ENCODE measurements around the gene MMD. TPM values are rescaled to one million over a fixed set of nuclear protein-coding genes. Genes with fewer than 3 reads are reported as not detected.
A peak's percentile ranks its signal among the peaks of the same experiment; 100 is the strongest.
"Not testable (repeated sequence)": the region's sequence is repeated elsewhere in the genome, so short reads cannot be mapped to it uniquely, and the experiment has no call there.

The MMD gene
- total RNA-seq, 2 experiments from 2014 or later, result 40.6 to 44.8 TPM

DNA sequence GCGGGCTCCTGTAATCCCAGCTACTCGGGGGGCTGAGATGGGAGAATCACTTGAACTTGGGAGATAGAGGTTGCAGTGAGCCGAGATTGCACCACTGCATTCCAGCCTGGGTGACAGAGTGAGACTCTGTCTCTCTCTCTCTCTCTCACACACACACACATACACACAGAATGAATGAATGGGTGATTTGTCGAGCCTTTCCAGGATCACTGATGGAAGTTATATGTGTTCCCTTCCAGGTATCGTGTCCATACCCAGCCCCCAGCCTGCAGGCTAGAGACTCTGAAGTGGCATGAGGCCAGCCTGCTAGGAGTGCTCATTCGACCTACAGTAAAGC lies 1.2 kb upstream of the MMD start:
- POLR2A ChIA-PET, result interaction anchor here (2.5 kb wide), 1 partner anchor 10 kb away, joined by 8 read pairs; no protein-coding TSS in a partner anchor
- Mint-ChIP-seq H3K36me3 (peaks cover 20% of the 10 kb centered on the region), H3K27me3 (peaks cover 29% of the 10 kb centered on the region), H3K4me1 (peaks cover 26% of the 10 kb centered on the region)
- H3K9me3 Mint-ChIP-seq; DNase-seq; ATAC-seq (ENCODE audit: low read depth); H3K4me3 Mint-ChIP-seq; H3K27ac Mint-ChIP-seq: not testable (repeated sequence)

DNA sequence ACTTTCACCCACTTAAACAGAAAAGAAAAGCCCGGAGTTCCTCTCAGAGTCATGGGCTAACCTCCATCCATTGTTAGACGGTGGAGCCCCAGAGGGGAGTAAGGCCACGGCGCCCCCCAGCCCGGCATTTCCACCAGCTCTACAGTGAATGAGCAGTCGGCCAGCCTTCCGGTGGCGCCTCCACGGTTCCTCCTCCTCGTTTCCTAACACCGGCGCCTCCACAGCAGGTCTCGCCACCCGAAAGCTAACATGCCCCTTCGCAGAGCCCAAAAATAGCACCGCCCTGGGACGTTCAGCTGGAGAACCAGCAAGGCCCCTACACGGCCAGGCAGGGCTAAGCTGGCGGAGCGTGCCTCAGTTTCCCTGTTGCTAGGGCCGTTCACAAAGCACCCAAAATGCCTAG lies 858 bp downstream of the MMD start:
- H3K4me3 Mint-ChIP-seq, result peak overlapping the region; percentile 85
- H3K27me3 Mint-ChIP-seq, result peaks cover 28% of the 10 kb centered on the region
- DNase-seq, result peak; percentile 65
- ATAC-seq (ENCODE audit: low read depth), result peak; percentile 13
- POLR2A ChIA-PET, result interaction anchor here (0.9 to 2.7 kb wide), 5 partner anchors 12 to 453 kb away, joined by 4 to 8 read pairs (median 4); no protein-coding TSS in a partner anchor
- H3K27ac Mint-ChIP-seq, result peak overlapping the region; percentile 97
- peaks cover 41% of the 10 kb centered on the region for H3K4me1 Mint-ChIP-seq
- H3K36me3 Mint-ChIP-seq, result peaks cover 37% of the 10 kb centered on the region
- no peaks in the 10 kb centered on the region for H3K9me3 Mint-ChIP-seq

DNA sequence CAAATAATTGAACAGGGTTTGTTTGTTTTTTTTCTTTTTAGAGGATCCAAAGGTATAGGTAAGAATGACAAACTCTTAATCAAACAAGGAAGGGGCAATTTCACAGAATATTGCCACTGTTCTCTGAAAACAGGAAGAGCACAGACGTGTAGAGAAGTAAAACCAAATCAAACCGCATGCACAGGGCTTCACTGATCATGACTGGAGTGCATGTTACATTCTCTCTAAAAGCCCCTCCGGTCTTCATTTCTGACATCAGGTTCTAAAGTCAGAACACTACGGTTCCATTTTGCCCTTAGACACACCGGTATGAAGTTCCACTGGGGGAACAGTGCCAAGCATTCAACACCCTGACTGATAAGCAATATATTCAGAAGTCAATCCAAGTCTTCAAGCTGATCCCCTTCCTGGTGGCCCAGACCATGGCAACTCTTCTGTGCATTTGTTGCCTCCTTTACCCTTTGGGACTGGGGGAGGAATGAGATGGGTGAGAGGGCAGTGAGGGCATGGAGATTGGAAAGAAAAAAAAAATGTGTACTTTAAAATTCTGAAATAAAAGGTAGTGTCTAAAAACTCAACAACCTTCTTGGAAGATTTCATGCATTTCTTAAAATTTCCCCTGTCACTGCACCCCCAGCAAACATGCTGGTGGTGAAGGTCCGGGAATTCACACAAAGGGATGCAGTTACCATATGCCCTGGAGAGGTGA lies 1.4 kb downstream of the MMD start:
- peak; percentile 51 for ATAC-seq (ENCODE audit: low read depth)
- POLR2A ChIA-PET, result interaction anchor here (0.7 to 2.7 kb wide), 7 partner anchors 12 to 452 kb away, joined by 3 to 8 read pairs (median 4); no protein-coding TSS in a partner anchor
- Mint-ChIP-seq H3K4me1 (peaks cover 43% of the 10 kb centered on the region), H3K9me3 (no peaks in the 10 kb centered on the region), H3K27me3 (peaks cover 24% of the 10 kb centered on the region), H3K27ac (peak overlapping the region; percentile 97), H3K36me3 (peaks cover 39% of the 10 kb centered on the region), H3K4me3 (peak overlapping the region; percentile 85)
- DNase-seq, result peak; percentile 39

DNA sequence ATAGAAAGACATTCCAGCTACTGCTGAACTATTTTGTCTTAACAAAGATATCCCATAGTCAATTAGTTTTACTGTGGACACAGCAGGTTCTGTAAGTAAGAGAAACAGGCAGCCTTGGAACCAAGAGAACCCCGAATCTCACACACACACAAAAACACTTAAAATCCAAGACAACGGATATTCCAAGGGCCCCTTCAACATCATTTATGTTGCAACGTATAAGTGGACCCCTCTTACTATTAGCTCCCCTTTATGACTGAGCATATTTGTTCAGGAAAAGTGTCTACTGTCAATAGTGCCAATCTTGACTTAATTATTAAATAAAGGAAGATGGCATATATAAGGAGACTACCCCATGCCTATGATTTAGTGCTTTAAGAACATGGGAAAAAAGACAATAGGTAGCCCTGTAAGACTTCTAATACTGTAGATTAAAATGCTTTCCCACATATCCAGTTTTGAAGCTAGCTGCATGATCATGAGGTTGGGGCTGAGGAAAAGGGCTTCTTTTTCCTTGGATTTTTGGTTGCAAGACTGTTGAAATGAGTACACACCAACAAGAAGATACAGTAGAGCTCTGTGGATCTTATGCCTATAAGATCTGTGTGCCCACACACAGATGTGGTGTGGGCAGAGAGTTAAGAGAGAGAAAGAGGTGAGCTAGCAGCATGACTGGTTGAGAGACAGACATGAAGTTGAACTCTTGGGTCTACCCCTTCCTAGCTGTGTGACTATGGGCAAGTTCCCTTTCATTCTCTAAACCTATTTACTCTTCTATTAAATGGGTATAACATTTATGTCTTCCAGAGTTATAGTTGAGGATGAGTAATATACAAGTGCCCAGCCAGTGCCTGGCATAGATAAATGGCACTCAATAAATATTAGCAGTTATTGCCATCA lies 3.0 kb downstream of the MMD start:
- ATAC-seq (ENCODE audit: low read depth) (no peak), DNase-seq (no peak)
- H3K27ac Mint-ChIP-seq, result peak overlapping the region; percentile 97
- H3K4me3 Mint-ChIP-seq, result peak overlapping the region; percentile 85
- POLR2A ChIA-PET, result interaction anchor here (1.2 kb wide), 1 partner anchor 451 kb away, joined by 3 read pairs; no protein-coding TSS in a partner anchor
- peaks cover 46% of the 10 kb centered on the region for H3K36me3 Mint-ChIP-seq
- peaks cover 8% of the 10 kb centered on the region for H3K27me3 Mint-ChIP-seq
- H3K4me1 Mint-ChIP-seq, result peaks cover 54% of the 10 kb centered on the region
- no peaks in the 10 kb centered on the region for H3K9me3 Mint-ChIP-seq

DNA sequence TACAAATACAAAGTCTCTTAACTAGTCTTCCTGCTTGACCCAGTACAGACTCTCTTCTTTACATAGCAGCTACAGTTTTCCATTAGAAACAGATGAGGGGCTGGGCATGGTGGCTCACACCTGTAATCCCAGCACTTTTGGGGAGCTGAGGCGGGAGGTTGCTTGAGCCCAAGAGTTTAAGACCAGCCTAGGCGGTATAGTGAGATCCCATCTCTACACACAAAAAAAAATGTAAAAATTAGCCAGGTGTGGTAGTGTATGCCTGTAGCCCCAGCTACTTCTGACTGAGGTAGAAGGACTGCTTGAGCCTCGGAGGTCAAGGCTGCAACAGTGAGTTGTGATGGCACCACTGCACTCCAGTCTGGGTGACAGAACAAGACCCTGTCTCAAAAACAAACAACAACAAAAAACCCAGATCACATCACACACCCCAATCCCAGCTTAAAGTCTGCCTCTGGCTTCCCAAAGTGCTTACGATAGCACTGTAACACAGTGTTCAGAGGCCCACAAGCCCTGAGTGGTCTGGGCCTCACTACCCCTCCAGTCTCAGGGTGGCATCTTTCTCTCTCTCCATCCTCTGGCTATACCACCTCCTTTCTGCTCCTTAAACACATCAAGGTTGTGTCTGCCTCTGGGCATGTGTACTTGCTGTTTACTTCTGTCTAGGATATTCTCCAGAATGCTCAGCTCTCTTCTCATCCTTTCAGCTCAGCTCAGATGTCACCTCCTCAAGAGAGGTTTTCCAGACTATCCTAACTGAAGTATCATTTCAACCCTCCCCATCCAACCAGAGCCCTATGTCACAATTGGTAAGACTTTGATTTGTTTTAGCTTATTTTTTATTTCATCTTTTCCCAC lies 4.0 kb downstream of the MMD start:
- peak overlapping the region; percentile 59 for H3K4me3 Mint-ChIP-seq
- POLR2A ChIA-PET, result interaction anchor here (1.3 kb wide), 1 partner anchor 70 kb away, joined by 3 read pairs; no protein-coding TSS in a partner anchor
- peaks cover 56% of the 10 kb centered on the region for H3K4me1 Mint-ChIP-seq
- no peak for ATAC-seq (ENCODE audit: low read depth)
- H3K27ac Mint-ChIP-seq, result peak overlapping the region; percentile 70
- no peak for DNase-seq
- H3K36me3 Mint-ChIP-seq, result peaks cover 53% of the 10 kb centered on the region
- no peaks in the 10 kb centered on the region for H3K9me3 Mint-ChIP-seq
- H3K27me3 Mint-ChIP-seq, result peaks cover 3% of the 10 kb centered on the region

DNA sequence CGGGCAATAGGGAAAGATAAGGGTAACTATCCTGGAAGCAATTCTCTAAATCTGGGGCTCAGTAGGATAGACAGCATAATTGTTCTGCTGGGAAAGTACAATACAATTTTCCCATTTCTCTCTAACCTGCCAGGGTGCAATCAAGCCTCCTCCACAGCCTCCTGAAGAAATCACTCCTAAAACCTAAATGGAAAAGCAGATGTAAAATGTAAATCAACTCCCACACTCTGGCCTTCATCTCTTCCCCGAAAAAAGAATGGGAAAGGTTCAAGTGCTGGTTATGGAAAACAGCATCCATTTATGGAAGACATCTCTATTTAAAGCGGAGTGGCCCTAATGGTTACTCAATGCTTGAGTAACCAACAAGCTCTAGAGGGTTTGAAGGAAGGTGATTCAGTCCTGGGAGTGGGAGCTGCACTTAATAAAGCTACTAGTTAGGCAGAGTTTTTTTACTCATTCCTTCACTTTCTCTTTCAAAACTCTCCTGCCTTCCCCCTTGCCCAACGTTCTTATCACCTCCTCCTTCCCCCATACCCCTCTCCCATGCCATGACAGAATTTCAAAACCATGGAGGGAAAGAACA lies 5.1 kb downstream of the MMD start:
- Mint-ChIP-seq H3K9me3 (no peaks in the 10 kb centered on the region), H3K36me3 (peaks cover 62% of the 10 kb centered on the region), H3K4me1 (peaks cover 53% of the 10 kb centered on the region), H3K27me3 (no peaks in the 10 kb centered on the region), H3K4me3 (peak overlapping the region; percentile 59), H3K27ac (peak overlapping the region; percentile 70)
- no peak for DNase-seq
- POLR2A ChIA-PET, result interaction anchor here (1.3 kb wide), 1 partner anchor 69 kb away, joined by 3 read pairs; no protein-coding TSS in a partner anchor
- ATAC-seq (ENCODE audit: low read depth), result no peak

DNA sequence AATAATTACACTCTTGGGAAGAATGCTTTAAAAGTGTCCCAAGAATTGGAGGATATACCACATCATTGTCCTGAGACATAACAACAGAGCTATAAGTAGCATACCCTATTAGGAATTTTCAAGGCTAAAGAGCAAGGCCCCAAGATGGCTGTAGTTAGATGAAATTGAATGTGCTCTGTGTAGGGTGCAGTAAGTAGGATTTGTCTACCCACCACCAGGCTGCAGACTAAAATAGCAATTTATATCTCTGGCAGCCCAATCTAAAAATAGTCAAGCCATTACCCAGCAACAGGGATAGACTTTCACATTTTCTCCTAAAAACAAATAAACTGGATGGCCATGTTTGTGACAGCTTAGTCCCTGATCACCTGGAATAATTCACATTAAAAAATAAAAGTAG lies 5.6 kb downstream of the MMD start:
- H3K4me3 Mint-ChIP-seq, result no peak overlapping the region
- H3K9me3 Mint-ChIP-seq, result no peaks in the 10 kb centered on the region
- peaks cover 53% of the 10 kb centered on the region for H3K4me1 Mint-ChIP-seq
- no peak for DNase-seq
- H3K27me3 Mint-ChIP-seq, result no peaks in the 10 kb centered on the region
- POLR2A ChIA-PET, result no interaction called here
- peaks cover 67% of the 10 kb centered on the region for H3K36me3 Mint-ChIP-seq
- no peak overlapping the region for H3K27ac Mint-ChIP-seq
- ATAC-seq (ENCODE audit: low read depth), result no peak

DNA sequence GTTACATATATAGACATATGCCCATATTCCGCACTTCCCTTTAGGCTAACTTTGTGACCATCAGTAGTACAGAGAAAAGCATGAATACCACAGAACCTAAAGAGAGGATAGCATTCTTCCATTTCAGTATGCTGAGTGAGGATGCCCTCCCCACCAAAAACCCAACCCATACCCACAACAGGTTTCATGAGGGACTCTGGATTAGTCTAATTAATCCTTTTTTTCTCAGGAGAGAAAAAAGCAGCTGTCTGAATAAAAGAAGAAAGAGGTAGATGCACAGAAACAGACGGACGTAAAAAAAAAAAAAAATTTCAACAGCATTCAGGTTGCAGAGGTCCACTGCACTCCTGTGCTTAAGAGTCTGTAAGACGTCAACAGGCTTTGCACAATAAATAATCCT lies 6.7 kb downstream of the MMD start:
- H3K4me1 Mint-ChIP-seq, result peaks cover 56% of the 10 kb centered on the region
- POLR2A ChIA-PET, result interaction anchor here (0.6 kb wide), 2 partner anchors 79 to 95 kb away, joined by 3 read pairs; no protein-coding TSS in a partner anchor
- peak overlapping the region; percentile 61 for H3K4me3 Mint-ChIP-seq
- DNase-seq (no peak), ATAC-seq (ENCODE audit: low read depth) (no peak)
- no peaks in the 10 kb centered on the region for H3K27me3 Mint-ChIP-seq
- no peaks in the 10 kb centered on the region for H3K9me3 Mint-ChIP-seq
- peak overlapping the region; percentile 42 for H3K27ac Mint-ChIP-seq
- peaks cover 71% of the 10 kb centered on the region for H3K36me3 Mint-ChIP-seq

DNA sequence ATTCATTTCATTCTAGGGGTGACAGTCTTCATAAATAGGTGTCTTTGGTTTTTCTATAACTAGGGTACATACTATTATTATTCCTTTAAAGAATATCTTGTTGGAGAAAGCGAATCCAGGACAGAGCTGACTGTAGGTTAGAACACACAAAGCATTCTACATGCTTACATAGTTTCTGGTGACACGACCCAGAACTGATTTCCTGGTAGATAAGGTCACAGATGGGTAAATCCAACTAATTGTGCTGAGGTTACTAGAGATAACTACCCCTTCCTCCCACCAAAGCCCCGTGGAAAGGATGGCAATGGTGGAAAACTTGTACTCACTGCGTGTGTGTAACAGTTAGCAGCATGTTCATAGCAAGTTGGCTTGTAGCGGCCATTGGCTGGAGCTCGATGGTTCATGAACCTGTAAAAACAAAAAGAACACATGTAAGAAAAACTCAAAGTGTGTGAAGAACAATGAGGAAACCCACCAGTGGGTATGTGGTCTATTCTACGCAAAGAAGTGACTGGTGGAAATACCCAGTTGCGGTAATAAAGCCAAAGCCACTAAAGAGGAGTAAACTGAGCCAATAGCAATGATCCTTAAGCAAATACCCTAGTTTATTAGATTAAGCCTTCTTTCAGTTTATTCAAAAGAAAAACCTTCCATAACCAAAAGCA lies 7.7 kb downstream of the MMD start:
- Mint-ChIP-seq H3K4me3 (peak overlapping the region; percentile 61), H3K27me3 (no peaks in the 10 kb centered on the region), H3K27ac (peak overlapping the region; percentile 69), H3K9me3 (no peaks in the 10 kb centered on the region), H3K4me1 (peaks cover 46% of the 10 kb centered on the region), H3K36me3 (peaks cover 67% of the 10 kb centered on the region)
- POLR2A ChIA-PET, result no interaction called here
- DNase-seq (peak; percentile 30), ATAC-seq (ENCODE audit: low read depth) (peak; percentile 75)

DNA sequence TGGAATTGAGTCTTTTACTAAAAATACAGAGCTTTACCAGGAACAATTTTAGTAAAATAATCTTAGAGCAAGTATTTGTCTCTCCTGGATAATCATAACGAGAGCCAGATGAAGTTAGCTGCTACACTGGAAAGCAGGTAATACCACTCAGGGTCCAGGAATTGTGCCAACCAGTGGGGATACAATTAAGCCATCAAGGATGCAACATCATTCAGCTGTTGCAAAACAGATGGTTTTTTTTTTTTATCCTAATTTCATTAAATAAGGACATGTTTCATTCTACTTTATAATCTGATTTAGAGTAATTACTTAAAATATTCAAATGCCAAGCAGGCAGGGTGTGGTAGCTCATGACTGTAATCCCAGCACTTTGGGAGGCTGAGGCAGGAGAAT lies 10.2 kb downstream of the MMD start:
- Mint-ChIP-seq H3K27ac (no peak overlapping the region), H3K4me3 (no peak overlapping the region), H3K27me3 (no peaks in the 10 kb centered on the region), H3K4me1 (peaks cover 29% of the 10 kb centered on the region), H3K36me3 (peaks cover 54% of the 10 kb centered on the region), H3K9me3 (no peaks in the 10 kb centered on the region)
- POLR2A ChIA-PET, result no interaction called here
- ATAC-seq (ENCODE audit: low read depth) (no peak), DNase-seq (no peak)

DNA sequence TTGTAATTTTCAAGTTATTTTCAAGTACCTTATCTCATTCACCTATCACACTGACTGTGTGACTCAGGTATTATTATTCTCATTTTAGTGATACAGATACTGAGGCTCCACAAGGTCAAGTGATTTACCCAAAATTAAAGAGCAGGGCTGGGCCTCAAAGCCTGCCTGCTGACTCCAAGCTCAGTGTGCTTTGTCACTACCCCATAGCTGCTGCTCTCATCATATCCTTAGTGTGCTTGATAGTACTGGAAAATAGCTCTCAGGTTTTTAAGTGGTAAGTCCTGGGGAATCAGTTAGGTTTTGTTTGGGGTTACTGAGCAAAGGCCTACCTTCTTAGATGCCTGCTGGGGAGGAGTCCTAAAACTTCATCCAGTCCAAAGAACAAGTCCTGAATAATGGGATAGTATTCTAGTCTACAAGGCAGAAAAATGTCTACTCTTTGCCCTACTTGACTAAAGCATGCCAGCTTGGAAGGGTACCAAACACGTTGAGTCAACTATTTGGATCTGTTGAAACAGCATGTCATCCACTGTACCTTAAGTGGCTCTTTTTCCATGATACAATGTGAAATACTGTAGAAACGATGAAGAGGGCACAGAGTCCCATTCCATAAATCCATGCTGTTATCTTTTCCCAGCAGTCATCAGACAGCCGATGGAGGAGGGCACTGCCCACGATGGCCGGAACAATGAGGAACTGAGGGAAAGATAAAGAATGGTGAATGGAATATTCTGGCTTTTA lies 10.7 kb downstream of the MMD start:
- Mint-ChIP-seq H3K27me3 (no peaks in the 10 kb centered on the region), H3K4me1 (peaks cover 25% of the 10 kb centered on the region), H3K9me3 (no peaks in the 10 kb centered on the region), H3K27ac (no peak overlapping the region), H3K4me3 (no peak overlapping the region), H3K36me3 (peaks cover 53% of the 10 kb centered on the region)
- no peak for ATAC-seq (ENCODE audit: low read depth)
- POLR2A ChIA-PET, result interaction anchor here (0.6 kb wide), 1 partner anchor 35 kb away, joined by 5 read pairs; no protein-coding TSS in a partner anchor
- DNase-seq, result no peak

Measured in activated naive CD8-positive, alpha-beta T cell treated with anti-CD3 and anti-CD28 coated beads, Interleukin-2, amount 10 ng/mL, durations not matched to agents 7 days and 5 days (primary cell).